ENCODE data around the gene B2M.
"Not testable (repeated sequence)": the region's sequence is repeated elsewhere in the genome, so short reads cannot be mapped to it uniquely, and the experiment has no call there.

The B2M gene

GRCh38 chr15:44726568-44727484 is 15.5 kb downstream of the B2M start:
- DNase-seq: no peak

DNA sequence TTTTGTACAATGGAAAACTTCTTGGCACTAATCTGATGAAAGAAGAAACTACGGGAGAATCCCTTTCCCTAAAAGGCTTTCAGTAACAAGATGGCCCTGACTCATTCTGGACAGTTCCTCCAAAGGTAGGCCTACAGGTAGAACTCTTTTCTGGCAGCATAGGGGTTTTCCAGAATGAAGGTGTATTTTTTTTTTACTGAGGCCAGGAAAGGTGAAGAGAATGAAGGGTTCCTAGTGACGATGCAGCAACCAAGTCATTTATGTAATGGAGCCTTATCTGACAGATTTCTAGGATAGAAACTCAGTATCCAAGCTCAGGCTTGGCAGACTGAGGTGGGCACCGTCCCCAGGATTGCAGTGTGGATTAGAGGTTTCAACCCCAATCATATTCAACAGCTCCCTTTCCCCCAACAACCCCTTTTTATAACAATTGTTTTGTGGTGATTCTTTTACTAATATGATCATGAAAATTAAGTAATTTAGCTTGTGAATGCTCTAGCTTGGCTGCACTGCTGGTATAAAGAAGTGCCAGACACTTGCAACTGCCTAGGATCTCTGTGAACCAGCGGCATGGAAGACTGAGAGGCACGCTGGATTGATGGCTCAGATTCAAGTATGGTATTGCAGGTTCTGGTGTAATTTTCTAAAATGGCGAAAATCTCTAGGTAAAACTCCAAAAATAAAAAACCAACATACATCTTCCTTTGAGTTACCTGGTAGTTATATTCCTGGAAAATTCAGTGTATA is 16.3 kb downstream of the B2M start:
- DNase-seq: no peak

DNA sequence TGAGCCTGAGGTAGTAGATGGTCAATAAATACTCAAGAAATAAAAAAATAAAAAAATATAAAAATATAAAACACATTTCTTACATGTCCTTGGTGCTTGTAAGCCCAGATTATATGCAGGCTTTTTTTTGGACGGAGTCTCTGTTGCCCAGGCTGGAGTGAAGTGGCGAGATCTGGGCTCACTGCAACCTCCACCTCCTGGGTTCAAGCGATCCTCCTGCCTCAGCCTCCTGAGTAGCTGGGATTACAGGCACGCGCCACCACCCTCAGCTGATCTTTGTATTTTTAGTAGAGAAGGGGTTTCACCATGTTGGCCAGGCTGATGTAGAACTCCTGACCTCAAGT is 16.9 kb downstream of the B2M start:
- DNase-seq: not testable (repeated sequence)

GRCh38 chr15:44728576-44729407 is 17.5 kb downstream of the B2M start:
- peak; percentile 86 for DNase-seq

DNA sequence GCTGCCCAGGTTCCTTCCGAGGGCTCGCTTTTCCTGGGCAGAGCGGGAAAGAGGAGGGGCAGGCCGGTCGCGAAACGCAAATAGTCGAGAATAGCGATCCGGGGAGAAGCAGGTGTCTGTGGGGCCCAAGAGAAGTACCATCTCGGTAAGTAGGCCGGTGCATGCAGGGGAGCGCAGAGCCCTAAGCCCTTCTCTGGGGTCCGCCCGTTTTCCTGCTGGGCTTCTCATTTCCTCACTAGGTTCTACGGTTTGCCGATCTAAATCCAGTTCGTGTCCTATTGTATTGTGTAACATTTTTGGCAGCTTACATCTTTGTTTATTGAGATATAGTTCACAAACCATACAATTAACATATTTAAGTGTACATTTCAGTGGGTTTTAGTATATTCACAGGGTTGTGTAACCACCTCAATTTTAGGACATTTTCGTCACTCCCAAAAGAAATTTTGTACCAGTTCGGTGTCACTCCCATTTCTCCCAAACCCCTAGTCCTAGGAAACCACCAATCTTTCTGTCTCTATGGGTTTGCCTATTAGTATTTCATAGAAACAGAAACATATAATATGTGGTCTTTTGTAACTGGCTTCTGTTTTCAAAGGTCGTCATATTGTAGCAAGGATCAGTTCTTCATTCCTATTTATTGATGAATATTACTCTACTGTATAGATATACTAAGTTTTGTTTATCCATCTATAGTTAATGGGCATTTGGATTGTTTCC is 18.3 kb downstream of the B2M start:
- peak; percentile 29 for DNase-seq

GRCh38 chr15:44734839-44735481 is 23.6 kb downstream of the B2M start:
- DNase-seq: no peak

DNA sequence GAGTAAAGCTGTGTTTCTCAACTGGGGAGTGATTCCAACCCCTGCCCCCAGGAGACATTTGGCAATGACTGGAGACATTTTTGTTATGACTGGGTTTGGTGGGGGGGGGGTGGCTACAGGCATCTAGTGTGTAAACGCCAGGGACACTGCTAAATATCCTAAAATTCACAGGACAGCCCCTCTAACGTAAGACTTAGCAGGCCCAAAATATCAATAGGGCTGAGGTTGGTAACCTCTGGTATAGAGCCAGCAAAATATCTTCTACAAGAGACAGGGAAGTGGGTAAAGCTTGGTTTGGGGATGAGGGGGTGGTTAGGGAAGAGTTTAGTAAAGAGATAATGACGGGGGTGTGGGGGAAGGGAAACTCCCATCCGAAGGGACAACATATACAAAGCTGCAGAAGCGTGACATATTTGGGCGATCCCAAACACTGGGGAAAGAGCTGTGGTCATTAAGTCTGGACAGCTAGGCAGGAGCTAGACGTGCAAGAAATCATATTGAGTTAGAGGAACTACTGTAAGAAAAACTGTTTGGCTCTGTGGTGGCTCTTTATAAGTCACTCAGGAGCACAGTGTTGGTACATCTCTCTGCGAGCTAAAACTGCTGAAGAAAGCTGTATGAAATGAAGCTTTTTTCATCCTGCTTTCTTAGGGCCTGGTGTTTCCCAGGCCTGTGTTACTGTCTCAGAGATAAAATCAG is 24.3 kb downstream of the B2M start:
- DNase-seq: no peak

DNA sequence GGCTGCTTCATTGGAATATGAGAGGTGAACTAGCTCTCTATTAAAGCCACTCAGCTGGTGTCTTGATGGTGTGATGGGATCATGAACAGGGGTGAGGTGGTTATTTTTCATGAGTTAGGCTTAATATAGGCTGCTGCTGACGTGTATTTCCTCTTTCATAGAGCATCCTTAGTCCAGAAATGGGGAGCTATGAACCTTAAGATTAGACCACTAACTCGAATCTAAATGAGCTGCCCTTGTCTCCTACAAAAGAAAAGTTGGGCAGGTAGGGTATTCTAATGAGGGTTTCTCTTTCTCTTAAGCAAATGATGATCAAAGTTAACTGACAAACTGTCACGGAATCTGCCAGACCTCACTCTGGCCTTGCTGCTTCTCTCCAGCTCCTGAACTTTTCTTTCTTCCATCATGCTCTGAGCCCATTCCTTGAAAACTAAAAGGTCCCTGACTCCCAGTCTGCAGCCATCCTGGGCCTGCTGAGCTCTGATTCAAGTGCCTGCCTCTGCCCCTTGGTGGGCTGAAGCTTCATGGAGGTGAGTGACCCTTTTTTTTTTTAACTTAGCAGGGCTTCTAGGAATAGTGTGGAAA is 25.0 kb downstream of the B2M start, which contains the start of gene TRIM69:
Gene TRIM69 (plus strand): TSS at position 348 of the 585 bp plus-strand sequence. CDS start 177 bp downstream, at position 525.
- DNase-seq: no peak

- peak; percentile 20 for DNase-seq
These were observed 27.1 kb downstream of the B2M start for GRCh38 chr15:44738340-44738984.

GRCh38 chr15:44739222-44739847 is 28.0 kb downstream of the B2M start:
- not testable (repeated sequence) for DNase-seq

GRCh38 chr15:44743454-44743853 is 32.1 kb downstream of the B2M start:
- DNase-seq: not testable (repeated sequence)

- no peak for DNase-seq
These were observed 42.0 kb downstream of the B2M start for GRCh38 chr15:44753345-44753744.

DNA sequence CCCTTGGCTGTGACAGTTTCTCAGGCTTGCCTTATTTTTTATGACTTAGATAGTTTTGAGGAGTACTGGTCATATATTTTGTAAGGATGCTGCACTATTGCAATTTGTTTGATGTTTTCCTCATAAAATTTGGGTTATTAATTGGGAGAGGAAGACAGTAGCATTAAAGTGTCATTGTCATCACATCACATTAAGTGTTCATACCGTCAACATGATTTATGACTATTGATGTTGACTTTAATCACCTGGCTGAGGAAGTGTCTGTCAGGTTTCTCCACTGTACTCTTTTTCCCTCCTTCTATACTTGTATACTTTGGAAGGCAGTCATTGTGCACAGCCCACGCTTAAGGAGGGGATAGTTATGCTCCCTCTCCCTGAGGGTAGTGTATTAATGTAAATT is 51.9 kb downstream of the B2M start:
- no peak for DNase-seq

DNA sequence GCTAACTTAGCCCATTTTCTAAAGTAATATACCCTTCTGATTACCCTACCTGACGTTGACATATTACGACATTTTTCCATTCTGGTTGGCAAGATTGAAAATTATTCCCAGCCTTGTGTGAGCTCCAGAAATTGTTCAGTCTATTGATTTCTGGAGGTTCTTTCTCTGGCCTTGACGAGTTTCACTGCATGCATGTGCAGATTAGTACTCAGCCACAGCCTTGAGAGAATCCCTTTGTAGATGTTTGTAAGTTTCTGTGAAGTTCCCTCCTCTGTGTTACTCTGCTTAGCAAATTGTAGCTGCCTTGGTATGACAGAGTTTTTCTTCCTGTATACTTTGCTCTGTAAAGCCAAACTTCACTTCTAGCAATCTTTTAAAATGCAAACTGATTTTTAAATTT is 52.5 kb downstream of the B2M start:
- DNase-seq: no peak

GRCh38 chr15:44765036-44765435 is 53.7 kb downstream of the B2M start:
- DNase-seq: no peak

Data from NCI-H748 treated with DMSO at 0.1 percent for 48 hours (cell line).